Natural killer cell (primary cell): ENCODE data around the gene SLC39A11. TPM values are rescaled to one million over a fixed set of nuclear protein-coding genes. Genes with fewer than 3 reads are reported as not detected.

Experiments used
- ATAC-seq, 3 donors: fragments of 150-1000 bp in 2 of 3; fragments of 200-7000 bp in 1 of 3; cut with Tn5 transposase; 1 replicate in 1 of 3; 2 replicates in 2 of 3; pipeline ENCODE4 v1.10.0; 2021; ENCODE audit warnings: mild to moderate bottlenecking in 2 of 3, moderate library complexity in 2 of 3
- DNase-seq, 2 donors: peaks; one replicate each; pipeline versions ENCODE4 v3.0.0 to v3.0.0-alpha.2; 2013 to 2021; ENCODE audit warnings: mixed read lengths in 1 of 2
- H3K27ac ChIP-seq: one replicate; pipeline ENCODE4 v1.5.1; 2013; ENCODE audit warnings: mild to moderate bottlenecking, low read length
- H3K27me3 ChIP-seq: one replicate; pipeline ENCODE4 v1.6.1; 2013; ENCODE audit warnings: low read length; ENCODE audit not compliant: control insufficient read depth, insufficient read depth
- H3K36me3 ChIP-seq: one replicate; pipeline ENCODE4 v1.6.1; 2013; ENCODE audit warnings: low read length; ENCODE audit not compliant: control insufficient read depth, insufficient read depth
- H3K4me1 ChIP-seq: one replicate; pipeline ENCODE4 v1.6.1; 2013; ENCODE audit warnings: low read length; ENCODE audit not compliant: control insufficient read depth, insufficient read depth
- H3K4me3 ChIP-seq: one replicate; pipeline ENCODE4 v1.5.1; 2013; ENCODE audit warnings: low read length
- H3K9me3 ChIP-seq: one replicate; pipeline ENCODE4 v1.6.1; 2013; ENCODE audit warnings: low read length; ENCODE audit not compliant: control insufficient read depth, insufficient read depth
- H3K27ac Mint-ChIP-seq, 2 donors: one replicate each; pipeline ENCODE4 v1.8.0; 2022; ENCODE audit warnings: mild to moderate bottlenecking in 2 of 2, mixed read lengths in 2 of 2, moderate library complexity in 1 of 2
- H3K27me3 Mint-ChIP-seq, 2 donors: one replicate each; pipeline ENCODE4 v1.8.0; 2022; ENCODE audit warnings: low read depth in 2 of 2, mixed read lengths in 2 of 2
- H3K36me3 Mint-ChIP-seq: one replicate; pipeline ENCODE4 v1.8.0; 2022; ENCODE audit warnings: mixed read lengths
- H3K4me1 Mint-ChIP-seq, 2 donors: one replicate each; pipeline ENCODE4 v1.8.0; 2022; ENCODE audit warnings: mixed read lengths in 2 of 2
- H3K4me3 Mint-ChIP-seq: one replicate; pipeline ENCODE4 v1.8.0; 2022; ENCODE audit warnings: mild to moderate bottlenecking, moderate library complexity, mixed read lengths
- H3K9me3 Mint-ChIP-seq, 2 donors: one replicate each; pipeline ENCODE4 v1.8.0; 2022; ENCODE audit warnings: mixed read lengths in 2 of 2
- CTCF ChIP-seq: fragments of 200-600 bp; IDR thresholded peaks from one replicate; pipeline ENCODE4 v1.8.0; 2022; ENCODE audit warnings: antibody characterized with exemption
- WGBS: methylation state at CpG from one replicate; pipeline ENCODE4 v1.1.7; 2013; ENCODE audit warnings: missing lambda C conversion rate; ENCODE audit not compliant: insufficient coverage; 5-methylcytosine and 5-hydroxymethylcytosine counted together
- intact Hi-C: fragments of 100-400 bp; cut with micrococcal nuclease; formaldehyde crosslinking; loops from one replicate; pipeline ENCODE4 v1.14.2; 2022
- total RNA-seq, 4 donors: library from RNA; stranded (reverse); fragments of 120-200 nt in 1 of 4; gene quantifications; one replicate each; pipeline versions ENCODE4 v1.2.3 to v1.2.4, GENCODE V29; 2013 to 2022

The SLC39A11 gene
- total RNA-seq, 3 donors from 2014 or later (not counting 1 experiment from before 2014, with no cell fraction given), result 32.6 to 44.9 (median 39.4) TPM

GRCh38 chr17:72613396-72613795, 479.1 kb downstream of the SLC39A11 start:
- Histone ChIP-seq H3K27me3 (no peaks in the 10 kb centered on the region), H3K27ac (no peak overlapping the region), H3K4me3 (no peak overlapping the region), H3K36me3 (no peaks in the 10 kb centered on the region), H3K9me3 (no peaks in the 10 kb centered on the region), H3K4me1 (peaks cover 9% of the 10 kb centered on the region)
- Mint-ChIP-seq H3K9me3 (no peaks in the 10 kb centered on the region), H3K27me3 (peaks cover 21 to 29% of the 10 kb centered on the region in 2 donors), H3K36me3 (no peaks in the 10 kb centered on the region), H3K4me3 (no peak overlapping the region), H3K27ac (no peak overlapping the region), H3K4me1 (peaks cover 6 to 8% of the 10 kb centered on the region in 2 donors)
- no peak for TF ChIP-seq CTCF
- no peak for ATAC-seq
- intact Hi-C loops, result no loop called here
- no peak for DNase-seq
- WGBS, result 67% methylated on average over 7 of the region's 7 CpGs

- intact Hi-C loops, result no loop called here
- Histone ChIP-seq H3K4me3 (no peak overlapping the region), H3K4me1 (no peaks in the 10 kb centered on the region), H3K9me3 (no peaks in the 10 kb centered on the region), H3K36me3 (no peaks in the 10 kb centered on the region), H3K27me3 (no peaks in the 10 kb centered on the region), H3K27ac (no peak overlapping the region)
- ATAC-seq, result no peak
- no peak for DNase-seq
- Mint-ChIP-seq H3K4me3 (no peak overlapping the region), H3K9me3 (peaks cover 0 to 8% of the 10 kb centered on the region in 2 donors), H3K27me3 (peaks cover 12 to 18% of the 10 kb centered on the region in 2 donors), H3K4me1 (no peaks in the 10 kb centered on the region), H3K27ac (no peak overlapping the region), H3K36me3 (no peaks in the 10 kb centered on the region)
- WGBS, result 85% methylated on average over 8 of the region's 9 CpGs
- TF ChIP-seq CTCF, result no peak
Measured at GRCh38 chr17:72611172-72611571, 481.3 kb downstream of the SLC39A11 start.

DNA sequence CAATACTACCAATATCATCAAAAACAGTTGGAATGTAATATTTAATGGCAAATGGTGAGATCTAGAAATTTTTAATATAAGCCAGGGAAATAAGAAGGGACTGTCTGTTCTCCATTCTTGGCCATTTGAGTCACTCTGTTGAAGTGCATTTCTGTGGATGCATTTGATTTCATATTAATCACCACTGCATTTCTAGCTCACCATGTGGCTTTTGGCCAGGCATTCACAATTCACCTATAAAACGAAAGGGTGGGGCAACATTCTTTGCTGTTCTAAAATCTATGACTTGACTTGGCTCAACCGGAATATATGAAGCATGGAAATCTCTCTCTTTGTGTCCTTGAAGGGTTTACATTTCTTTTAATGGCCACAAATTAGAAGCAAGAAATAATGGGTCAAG, 483.0 kb downstream of the SLC39A11 start:
- intact Hi-C loops, result no loop called here
- 91% methylated on average over 2 of the region's 2 CpGs for WGBS
- DNase-seq (no peak), ATAC-seq (no peak)
- H3K4me3 ChIP-seq, result no peak overlapping the region
- H3K27ac ChIP-seq, result no peak overlapping the region
- Mint-ChIP-seq H3K27ac (no peak overlapping the region), H3K27me3 (peaks cover 9 to 18% of the 10 kb centered on the region in 2 donors), H3K9me3 (peaks cover 0 to 8% of the 10 kb centered on the region in 2 donors), H3K4me1 (no peaks in the 10 kb centered on the region), H3K36me3 (no peaks in the 10 kb centered on the region), H3K4me3 (no peak overlapping the region)
- no peaks in the 10 kb centered on the region for H3K4me1 ChIP-seq
- no peaks in the 10 kb centered on the region for H3K27me3 ChIP-seq
- no peaks in the 10 kb centered on the region for H3K9me3 ChIP-seq
- no peaks in the 10 kb centered on the region for H3K36me3 ChIP-seq
- no peak for TF ChIP-seq CTCF

DNA sequence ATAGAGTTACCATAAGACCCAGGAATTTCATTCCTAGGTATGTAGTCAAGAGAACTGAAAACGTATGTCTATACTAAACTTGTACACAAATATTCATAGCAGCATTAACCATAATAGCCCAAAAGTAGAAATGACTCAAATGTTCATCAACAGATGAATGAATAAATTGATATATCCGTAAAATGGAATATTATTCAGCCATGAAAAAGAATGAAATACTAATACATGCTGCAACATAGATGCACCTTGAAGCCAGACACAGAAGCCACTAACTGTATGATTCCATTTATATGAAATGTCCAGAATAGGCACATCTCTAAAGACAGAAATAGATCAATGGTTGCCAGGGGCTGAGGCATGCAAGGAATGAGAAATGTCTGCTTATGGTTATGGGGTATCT, 484.1 kb downstream of the SLC39A11 start:
- H3K27ac Mint-ChIP-seq, result no peak overlapping the region
- no peaks in the 10 kb centered on the region for H3K36me3 ChIP-seq
- H3K27me3 Mint-ChIP-seq, result peaks cover 0 to 10% of the 10 kb centered on the region in 2 donors
- no peak for ATAC-seq
- no peaks in the 10 kb centered on the region for H3K4me1 Mint-ChIP-seq
- TF ChIP-seq CTCF, result no peak
- H3K4me3 Mint-ChIP-seq, result no peak overlapping the region
- intact Hi-C loops, result no loop called here
- H3K4me1 ChIP-seq, result no peaks in the 10 kb centered on the region
- DNase-seq, result no peak
- H3K36me3 Mint-ChIP-seq, result no peaks in the 10 kb centered on the region
- H3K27ac ChIP-seq, result no peak overlapping the region
- no peak overlapping the region for H3K4me3 ChIP-seq
- H3K27me3 ChIP-seq, result no peaks in the 10 kb centered on the region
- 86% methylated on average over 1 of the region's 2 CpGs for WGBS
- no peaks in the 10 kb centered on the region for H3K9me3 ChIP-seq
- peaks cover 0 to 8% of the 10 kb centered on the region in 2 donors for H3K9me3 Mint-ChIP-seq
